Activated B cell treated with CpG ODN at 0.5 μM for 24 hours (primary cell): ENCODE measurements around the gene SPATA24. TPM values are rescaled to one million over a fixed set of nuclear protein-coding genes. Genes with fewer than 3 reads are reported as not detected.

Experiments used
- ATAC-seq: fragments of 200-7000 bp; cut with Tn5 transposase; one replicate; pipeline ENCODE4 v1.10.0; 2021; ENCODE audit warnings: low read depth, mild to moderate bottlenecking, moderate library complexity
- CTCF ChIA-PET: fragments of 350-600 bp; sonication (Branson Sonifier 250); formaldehyde crosslinking; loops from one replicate; lab custom pipeline; 2021; ENCODE audit warnings: antibody characterized with exemption; lab: Charles Lee
- POLR2A ChIA-PET: fragments of 350-600 bp; sonication (Branson Sonifier 250); formaldehyde crosslinking; loops from one replicate; lab custom pipeline; 2021; ENCODE audit warnings: antibody characterized with exemption; lab: Charles Lee
- DNase-seq: peaks from one replicate; pipeline ENCODE4 v3.0.0; 2022
- H3K27ac Mint-ChIP-seq: one replicate; pipeline ENCODE4 v1.8.0; 2020; ENCODE audit warnings: mixed read lengths
- H3K27me3 Mint-ChIP-seq: one replicate; pipeline ENCODE4 v1.8.0; 2021; ENCODE audit warnings: mixed read lengths
- H3K36me3 Mint-ChIP-seq: one replicate; pipeline ENCODE4 v1.8.0; 2021; ENCODE audit warnings: low read depth, mixed read lengths
- H3K4me1 Mint-ChIP-seq: one replicate; pipeline ENCODE4 v1.8.0; 2021; ENCODE audit warnings: mixed read lengths
- H3K4me3 Mint-ChIP-seq: one replicate; pipeline ENCODE4 v1.8.0; 2020; ENCODE audit warnings: mild to moderate bottlenecking, mixed read lengths
- H3K9me3 Mint-ChIP-seq: one replicate; pipeline ENCODE4 v1.8.0; 2020; ENCODE audit warnings: mixed read lengths
- CTCF ChIP-seq: fragments of 200-600 bp; IDR thresholded peaks from one replicate; pipeline ENCODE4 v1.8.0; 2022; ENCODE audit warnings: antibody characterized with exemption, mild to moderate bottlenecking
- intact Hi-C: fragments of 100-400 bp; cut with micrococcal nuclease; formaldehyde crosslinking; loops from one replicate; pipeline ENCODE4 v1.15.1; 2024
- total RNA-seq: library from RNA; stranded (reverse); gene quantifications from 2 replicates; pipeline ENCODE4 v1.2.3, GENCODE V29; 2022

Gene SPATA24
- total RNA-seq, 1 donor from 2014 or later, result 6.4 TPM

GRCh38 chr5:139399501-139400121, 4.3 kb downstream of the SPATA24 start:
- Mint-ChIP-seq H3K4me1 (peaks cover 24% of the 10 kb centered on the region), H3K27me3 (no peaks in the 10 kb centered on the region), H3K4me3 (no peak overlapping the region), H3K36me3 (peaks cover 5% of the 10 kb centered on the region), H3K9me3 (no peaks in the 10 kb centered on the region), H3K27ac (no peak overlapping the region)
- ChIA-PET CTCF (no interaction called here), POLR2A (interaction anchor here (0.6 kb wide), 1 partner anchor 1354 kb away, joined by 3 read pairs; no protein-coding TSS in a partner anchor)
- no peak for DNase-seq
- no peak for TF ChIP-seq CTCF
- intact Hi-C loops, result loop anchor here (5.0 to 10.0 kb wide), 3 partner anchors 575 to 1248 kb away; partner anchors contain the start of genes EGR1, IK and NDUFA2
- no peak for ATAC-seq

- no peak overlapping the region for H3K4me3 Mint-ChIP-seq
- no peak overlapping the region for H3K27ac Mint-ChIP-seq
- TF ChIP-seq CTCF, result no peak
- peaks cover 7% of the 10 kb centered on the region for H3K4me1 Mint-ChIP-seq
- H3K9me3 Mint-ChIP-seq, result no peaks in the 10 kb centered on the region
- intact Hi-C loops, result loop anchor here (10.0 kb wide), 1 partner anchor 573 kb away; no protein-coding TSS in a partner anchor
- POLR2A ChIA-PET, result interaction anchor here (0.6 to 1.4 kb wide), 2 partner anchors 56 to 263 kb away, joined by 3 read pairs; partner anchors contain the start of gene PAIP2
- peaks cover 5% of the 10 kb centered on the region for H3K36me3 Mint-ChIP-seq
- no peak for DNase-seq
- no peaks in the 10 kb centered on the region for H3K27me3 Mint-ChIP-seq
- no peak for ATAC-seq
- CTCF ChIA-PET, result no interaction called here
These were observed 6.0 kb downstream of the SPATA24 start for GRCh38 chr5:139397921-139398320.

- Mint-ChIP-seq H3K27me3 (no peaks in the 10 kb centered on the region), H3K4me1 (peaks cover 6% of the 10 kb centered on the region), H3K36me3 (peaks cover 7% of the 10 kb centered on the region), H3K4me3 (no peak overlapping the region), H3K9me3 (no peaks in the 10 kb centered on the region), H3K27ac (no peak overlapping the region)
- intact Hi-C loops, result loop anchor here (10.0 kb wide), 1 partner anchor 572 kb away; no protein-coding TSS in a partner anchor
- no peak for TF ChIP-seq CTCF
- ChIA-PET CTCF (interaction anchor here (1.1 kb wide), 1 partner anchor 146 kb away, joined by 4 read pairs; no protein-coding TSS in a partner anchor), POLR2A (no interaction called here)
- ATAC-seq, result no peak
- DNase-seq, result no peak
These were observed 7.2 kb downstream of the SPATA24 start for GRCh38 chr5:139396691-139397090.

- no peak for TF ChIP-seq CTCF
- Mint-ChIP-seq H3K36me3 (peaks cover 7% of the 10 kb centered on the region), H3K27ac (no peak overlapping the region), H3K4me1 (peaks cover 13% of the 10 kb centered on the region), H3K9me3 (no peaks in the 10 kb centered on the region), H3K4me3 (no peak overlapping the region), H3K27me3 (no peaks in the 10 kb centered on the region)
- POLR2A ChIA-PET, result interaction anchor here (0.5 to 0.9 kb wide), 3 partner anchors 8 to 85 kb away, joined by 3 to 11 read pairs (median 5); partner anchors contain the start of genes PAIP2 and SPATA24
- ATAC-seq (no peak), DNase-seq (no peak)
- intact Hi-C loops, result loop anchor here (10.0 kb wide), 1 partner anchor 571 kb away; no protein-coding TSS in a partner anchor
- CTCF ChIA-PET, result interaction anchor here (1.1 kb wide), 3 partner anchors 27 to 145 kb away, joined by 3 to 4 read pairs (median 3); partner anchors contain the start of gene PAIP2
These were observed 7.8 kb downstream of the SPATA24 start for GRCh38 chr5:139395844-139396640.
